Measurements from ENCODE around the gene C4BPB.

The C4BPB gene

DNA sequence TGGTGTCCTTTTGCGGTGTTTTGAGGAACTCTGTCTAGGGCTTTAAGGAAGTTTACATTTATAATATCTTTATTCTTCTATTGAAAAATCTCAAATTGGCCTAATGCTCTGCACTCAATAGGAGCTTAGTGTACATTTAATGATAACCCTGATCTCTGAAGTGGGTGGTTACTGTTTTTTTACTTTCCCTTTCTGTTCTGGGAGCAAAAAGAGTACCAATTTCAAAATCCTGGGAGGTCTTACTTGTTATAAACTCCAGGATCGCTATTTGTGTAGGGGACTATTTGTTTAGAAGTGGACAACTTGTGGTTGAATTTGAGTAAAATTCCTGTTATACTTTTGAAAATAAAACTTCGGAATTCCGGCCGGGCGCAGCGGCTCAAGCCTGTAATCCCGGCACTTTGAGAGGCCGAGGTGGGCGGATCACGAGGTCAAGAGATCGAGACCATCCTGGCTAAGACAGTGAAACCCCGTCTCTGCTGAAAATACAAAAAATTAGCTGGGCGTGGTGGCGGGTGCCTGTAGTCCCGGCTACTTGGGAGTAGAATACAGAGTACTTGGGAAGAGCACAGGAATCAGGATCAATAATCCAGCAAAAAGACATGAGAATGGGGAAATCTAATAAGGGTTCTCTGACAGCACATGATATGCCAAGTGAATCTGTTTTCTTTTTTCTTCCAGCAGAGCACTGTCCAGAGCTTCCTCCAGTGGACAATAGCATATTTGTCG is 1.1 kb downstream of the C4BPB start:
- Mint-ChIP-seq H3K4me3 (no peak overlapping the region), H3K27ac (no peak overlapping the region), H3K36me3 (no peaks in the 10 kb centered on the region), H3K4me1 (peaks cover 7% of the 10 kb centered on the region), H3K9me3 (no peaks in the 10 kb centered on the region)
- DNase-seq (ENCODE audit: low spot score in 2 of 2) (peak in 1 of 2 donors; percentile 30), ATAC-seq (no peak)

DNA sequence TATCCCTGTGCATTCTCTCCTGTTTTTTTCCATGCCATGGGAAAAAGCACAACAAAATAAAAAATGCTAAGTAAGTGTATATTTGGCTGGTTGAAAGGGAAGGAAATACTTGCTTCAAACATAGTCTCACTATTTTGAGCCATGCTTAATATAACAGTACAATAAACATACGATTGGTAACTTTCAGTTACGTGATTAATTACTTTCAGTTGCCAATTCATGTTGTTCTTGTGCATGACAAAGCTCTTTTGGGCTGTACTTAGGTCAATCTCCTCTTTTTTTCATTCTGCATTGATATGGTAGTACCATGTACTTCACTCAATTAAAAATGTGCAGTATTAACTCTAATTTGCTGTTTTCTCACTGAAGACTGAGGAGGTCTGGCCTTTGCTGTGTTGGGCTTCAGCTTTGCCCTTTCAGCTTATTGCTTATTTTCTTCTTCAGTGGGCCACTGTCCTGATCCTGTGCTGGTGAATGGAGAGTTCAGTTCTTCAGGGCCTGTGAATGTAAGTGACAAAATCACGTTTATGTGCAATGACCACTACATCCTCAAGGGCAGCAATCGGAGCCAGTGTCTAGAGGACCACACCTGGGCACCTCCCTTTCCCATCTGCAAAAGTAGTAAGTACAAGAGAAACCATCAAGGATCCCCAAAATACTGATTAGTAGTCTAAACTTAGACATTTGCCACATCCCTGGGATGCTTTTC is 2.7 kb downstream of the C4BPB start:
- H3K4me1 Mint-ChIP-seq = no peaks in the 10 kb centered on the region
- DNase-seq (ENCODE audit: low spot score in 2 of 2) (no peak), ATAC-seq (no peak)
- no peak overlapping the region for H3K4me3 Mint-ChIP-seq
- no peaks in the 10 kb centered on the region for H3K9me3 Mint-ChIP-seq
- H3K27ac Mint-ChIP-seq = no peak overlapping the region
- H3K36me3 Mint-ChIP-seq = no peaks in the 10 kb centered on the region

DNA sequence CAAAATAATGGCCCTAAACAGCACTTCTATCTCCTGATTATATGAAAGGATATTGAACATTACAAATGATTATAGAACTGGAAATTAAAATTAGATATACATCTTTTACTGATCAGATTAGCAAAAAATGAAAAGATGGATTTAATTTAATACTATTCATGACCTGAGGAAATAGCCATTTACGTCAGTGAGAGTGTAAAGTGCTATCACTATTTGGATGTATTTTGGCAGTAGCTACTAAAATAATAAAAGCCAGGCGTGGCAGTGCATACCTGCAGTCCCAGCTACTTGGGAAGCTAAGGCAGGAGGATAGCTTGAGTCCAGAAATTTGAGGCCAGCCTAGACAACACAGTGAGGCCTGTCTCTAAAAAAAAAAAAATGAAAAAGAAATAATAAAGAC is 5.3 kb downstream of the C4BPB start:
- Mint-ChIP-seq H3K9me3 (no peaks in the 10 kb centered on the region), H3K4me1 (peaks cover 9% of the 10 kb centered on the region), H3K27ac (no peak overlapping the region), H3K4me3 (no peak overlapping the region), H3K36me3 (no peaks in the 10 kb centered on the region)
- ATAC-seq (no peak), DNase-seq (ENCODE audit: low spot score in 2 of 2) (no peak)

DNA sequence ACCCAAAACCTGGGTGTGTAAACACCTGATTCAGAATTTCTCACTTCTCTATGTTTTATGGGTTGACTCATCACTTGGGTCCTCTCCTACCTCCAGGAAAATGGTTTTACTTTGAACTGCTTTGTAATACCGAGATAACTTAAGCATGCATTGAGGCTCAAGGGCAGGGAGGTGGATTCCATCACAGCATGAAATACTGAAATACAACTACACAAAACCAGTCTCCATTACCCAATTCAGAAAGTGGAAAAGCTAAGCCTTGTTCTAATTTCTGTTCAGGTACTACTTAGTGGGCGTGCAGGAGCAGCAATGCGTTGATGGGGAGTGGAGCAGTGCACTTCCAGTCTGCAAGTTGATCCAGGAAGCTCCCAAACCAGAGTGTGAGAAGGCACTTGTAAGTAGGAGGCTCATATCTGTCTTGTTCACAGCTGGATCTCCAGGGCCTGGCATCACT is 9.2 kb downstream of the C4BPB start:
- H3K4me3 Mint-ChIP-seq = peak overlapping the region; percentile 6
- H3K9me3 Mint-ChIP-seq = no peaks in the 10 kb centered on the region
- DNase-seq (ENCODE audit: low spot score in 2 of 2) (peak; percentile 4 to 63), ATAC-seq (peak; percentile 100)
- H3K36me3 Mint-ChIP-seq = no peaks in the 10 kb centered on the region
- H3K4me1 Mint-ChIP-seq = peaks cover 9% of the 10 kb centered on the region
- H3K27ac Mint-ChIP-seq = peak overlapping the region; percentile 20

DNA sequence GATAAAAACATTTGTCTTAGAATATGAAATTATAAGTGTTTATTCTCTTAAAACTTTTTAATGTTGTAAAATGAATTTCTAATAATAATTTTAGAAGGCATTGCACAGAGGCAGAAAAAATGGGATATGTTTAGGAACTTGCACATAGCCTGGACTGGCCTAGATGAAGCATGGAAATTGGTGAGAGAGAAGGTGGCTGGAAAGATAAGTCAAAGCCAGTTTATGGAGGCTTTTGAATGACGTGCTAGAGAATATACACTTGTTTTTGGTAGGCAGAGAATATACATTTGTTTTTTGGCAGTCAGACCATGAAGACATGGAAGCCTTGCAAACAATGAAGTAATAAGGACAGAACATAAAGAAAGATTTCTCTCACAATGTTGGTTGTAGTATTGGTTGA is 13.1 kb downstream of the C4BPB start:
- H3K4me3 Mint-ChIP-seq = no peak overlapping the region
- no peaks in the 10 kb centered on the region for H3K9me3 Mint-ChIP-seq
- no peak for DNase-seq (ENCODE audit: low spot score in 2 of 2)
- no peak overlapping the region for H3K27ac Mint-ChIP-seq
- H3K36me3 Mint-ChIP-seq = no peaks in the 10 kb centered on the region
- peaks cover 9% of the 10 kb centered on the region for H3K4me1 Mint-ChIP-seq
- ATAC-seq = no peak

DNA sequence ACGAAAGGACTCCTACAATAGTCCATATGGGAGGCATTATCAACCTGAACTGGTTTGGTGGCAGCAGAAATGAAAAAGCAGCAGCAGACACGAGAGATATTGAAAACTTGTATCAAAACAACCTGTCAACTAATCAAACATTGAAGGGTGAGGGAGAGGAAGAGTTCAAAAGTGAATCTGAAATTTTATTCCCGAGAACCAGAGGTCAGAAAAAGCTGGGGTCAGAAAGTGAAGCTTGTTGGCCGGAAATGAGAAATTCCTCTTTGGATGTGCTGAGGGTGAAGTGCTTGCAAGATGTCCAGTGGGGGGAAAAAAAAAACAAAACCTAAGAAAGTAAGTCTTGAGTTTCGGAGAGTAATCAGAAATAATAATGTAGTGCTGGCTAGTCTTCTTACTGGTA is 13.5 kb downstream of the C4BPB start:
- DNase-seq (ENCODE audit: low spot score in 2 of 2) (no peak), ATAC-seq (no peak)
- no peaks in the 10 kb centered on the region for H3K36me3 Mint-ChIP-seq
- no peak overlapping the region for H3K27ac Mint-ChIP-seq
- no peaks in the 10 kb centered on the region for H3K9me3 Mint-ChIP-seq
- H3K4me3 Mint-ChIP-seq = no peak overlapping the region
- peaks cover 9% of the 10 kb centered on the region for H3K4me1 Mint-ChIP-seq

DNA sequence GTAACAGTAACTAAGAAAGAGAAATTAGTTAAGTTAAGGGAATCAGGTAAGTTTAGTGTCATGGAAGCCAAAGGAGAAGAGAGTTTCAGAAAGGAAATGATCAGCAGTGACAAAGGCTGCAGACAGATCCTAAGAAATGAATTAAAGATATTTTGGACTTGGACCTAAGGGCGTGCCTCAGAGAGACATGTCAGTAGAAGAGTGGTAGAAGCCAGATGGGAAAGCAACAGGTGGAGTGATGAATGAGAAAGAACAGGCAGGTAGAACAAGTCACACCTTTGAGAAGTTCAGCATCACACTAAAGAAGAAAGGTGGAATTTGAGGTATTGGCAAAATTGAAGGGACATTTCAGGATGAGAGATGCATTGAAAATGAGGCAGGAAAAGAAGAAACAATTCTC is 14.0 kb downstream of the C4BPB start:
- DNase-seq (ENCODE audit: low spot score in 2 of 2) (no peak), ATAC-seq (no peak)
- H3K36me3 Mint-ChIP-seq = no peaks in the 10 kb centered on the region
- H3K9me3 Mint-ChIP-seq = no peaks in the 10 kb centered on the region
- peaks cover 6% of the 10 kb centered on the region for H3K4me1 Mint-ChIP-seq
- H3K27ac Mint-ChIP-seq = no peak overlapping the region
- no peak overlapping the region for H3K4me3 Mint-ChIP-seq

DNA sequence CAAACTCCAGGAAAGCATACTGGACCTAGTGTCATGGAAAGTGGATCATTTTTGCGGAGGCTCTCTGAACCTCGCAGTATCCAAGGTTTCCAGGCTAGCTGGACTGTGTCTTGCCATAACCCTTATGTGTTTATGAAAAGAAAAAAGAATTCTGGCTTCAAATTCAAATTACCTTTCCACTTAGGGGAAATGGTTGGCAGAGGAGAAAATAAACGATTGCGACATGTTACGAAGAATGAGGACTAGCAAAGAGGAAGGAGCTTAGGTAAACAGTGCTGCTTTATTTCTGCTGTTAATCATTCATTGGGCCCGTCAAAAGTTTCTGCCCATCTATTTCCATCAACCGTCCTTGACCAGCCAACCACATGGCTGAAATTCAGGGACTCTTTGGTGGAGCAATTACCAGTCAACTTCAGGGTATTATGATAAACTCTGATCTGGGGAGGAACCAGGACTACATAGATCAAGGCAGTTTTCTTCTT is 15.3 kb downstream of the C4BPB start, which contains the start of gene C4BPA:
Gene C4BPA (plus strand): TSS at position 342 of the 482 bp plus-strand sequence. CDS start 8,793 bp downstream, outside the sequence.
- no peak for ATAC-seq
- Mint-ChIP-seq H3K27ac (no peak within 1 kb of the TSS), H3K36me3 (no peaks in the 10 kb centered on the region), H3K4me3 (no peak within 1 kb of the TSS), H3K4me1 (no peaks in the 10 kb centered on the region), H3K9me3 (no peaks in the 10 kb centered on the region)
- DNase-seq (ENCODE audit: low spot score in 2 of 2) = no peak

DNA sequence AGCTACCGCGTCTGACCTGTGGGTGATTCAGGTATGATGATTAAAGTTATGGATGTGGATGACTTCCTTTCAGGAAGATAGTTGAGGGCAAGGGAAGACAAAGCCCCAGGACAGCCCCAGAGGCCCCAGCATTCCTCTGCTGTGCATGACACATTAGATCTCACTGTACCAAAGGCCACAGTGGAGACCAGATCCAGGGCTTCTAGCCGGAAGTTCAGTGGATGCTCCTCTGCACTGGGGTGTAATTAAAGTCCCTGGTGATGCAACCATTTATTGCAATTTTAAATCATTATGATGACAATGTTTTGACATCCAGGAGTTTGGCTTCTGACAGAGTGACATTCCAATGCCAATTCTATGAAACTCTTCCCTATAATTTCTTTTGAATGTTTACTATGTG is 20.3 kb downstream of the C4BPB start:
- Mint-ChIP-seq H3K4me1 (no peaks in the 10 kb centered on the region), H3K9me3 (no peaks in the 10 kb centered on the region)
- no peak for ATAC-seq

DNA sequence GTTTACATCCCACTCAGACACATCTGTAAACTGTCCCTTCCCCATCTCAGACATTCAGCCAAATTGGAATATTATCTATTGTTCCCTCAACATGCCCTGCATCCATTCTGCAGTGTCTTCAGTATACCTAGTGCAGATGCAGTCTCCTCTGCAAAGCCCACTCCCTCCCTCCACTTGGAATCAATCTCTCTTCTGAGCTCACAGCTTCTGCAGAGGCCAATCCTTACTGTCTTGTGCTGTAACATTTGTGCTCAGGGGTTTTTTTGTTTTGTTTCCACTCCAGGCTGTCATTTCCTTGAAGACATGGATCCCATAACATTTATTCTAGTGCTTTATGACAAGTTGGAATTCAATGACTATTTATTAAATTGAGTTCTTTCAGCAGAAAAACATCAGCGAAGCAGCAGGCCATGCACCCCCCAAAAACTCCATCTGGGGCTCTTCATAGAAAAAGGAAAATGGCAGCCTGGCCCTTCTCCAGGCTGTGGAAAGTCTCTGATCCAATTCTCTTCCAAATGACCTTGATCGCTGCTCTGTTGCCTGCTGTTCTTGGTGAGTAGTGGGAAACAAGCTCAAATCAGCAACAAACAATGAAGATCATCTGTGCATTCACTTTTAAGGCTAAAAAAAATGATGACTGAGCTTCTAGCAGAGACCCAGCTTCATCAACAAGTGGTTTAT is 24.1 kb downstream of the C4BPB start:
- H3K4me1 Mint-ChIP-seq = no peaks in the 10 kb centered on the region
- no peak for DNase-seq (ENCODE audit: low spot score in 2 of 2)
- no peak for ATAC-seq
- no peaks in the 10 kb centered on the region for H3K9me3 Mint-ChIP-seq
- no peak overlapping the region for H3K27ac Mint-ChIP-seq
- H3K36me3 Mint-ChIP-seq = no peaks in the 10 kb centered on the region
- H3K4me3 Mint-ChIP-seq = no peak overlapping the region

More for the DNA sequence above, 20.3 kb downstream of the C4BPB start:
- Mint-ChIP-seq H3K4me3 (no peak overlapping the region), H3K36me3 (no peaks in the 10 kb centered on the region), H3K27ac (no peak overlapping the region)
- DNase-seq (ENCODE audit: low spot score in 2 of 2) = no peak

DNA sequence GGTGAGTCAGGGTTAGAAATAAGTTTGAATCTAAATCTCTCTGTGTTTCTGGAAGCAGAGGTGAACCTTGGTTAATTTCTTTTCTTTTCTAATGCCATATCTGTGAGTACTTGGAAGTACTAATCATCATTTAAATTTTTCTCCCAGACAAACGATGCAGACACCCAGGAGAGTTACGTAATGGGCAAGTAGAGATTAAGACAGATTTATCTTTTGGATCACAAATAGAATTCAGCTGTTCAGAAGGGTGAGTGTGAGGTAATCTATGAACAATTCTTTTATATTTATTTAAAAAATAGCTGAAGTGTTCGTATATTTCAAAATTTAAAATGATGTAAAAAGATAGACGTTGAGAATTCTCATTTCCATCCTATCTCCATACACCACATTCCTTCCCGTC is 26.6 kb downstream of the C4BPB start:
- H3K4me1 Mint-ChIP-seq = no peaks in the 10 kb centered on the region
- no peaks in the 10 kb centered on the region for H3K36me3 Mint-ChIP-seq
- H3K9me3 Mint-ChIP-seq = no peaks in the 10 kb centered on the region
- no peak for ATAC-seq
- H3K4me3 Mint-ChIP-seq = no peak overlapping the region
- no peak overlapping the region for H3K27ac Mint-ChIP-seq
- no peak for DNase-seq (ENCODE audit: low spot score in 2 of 2)

DNA sequence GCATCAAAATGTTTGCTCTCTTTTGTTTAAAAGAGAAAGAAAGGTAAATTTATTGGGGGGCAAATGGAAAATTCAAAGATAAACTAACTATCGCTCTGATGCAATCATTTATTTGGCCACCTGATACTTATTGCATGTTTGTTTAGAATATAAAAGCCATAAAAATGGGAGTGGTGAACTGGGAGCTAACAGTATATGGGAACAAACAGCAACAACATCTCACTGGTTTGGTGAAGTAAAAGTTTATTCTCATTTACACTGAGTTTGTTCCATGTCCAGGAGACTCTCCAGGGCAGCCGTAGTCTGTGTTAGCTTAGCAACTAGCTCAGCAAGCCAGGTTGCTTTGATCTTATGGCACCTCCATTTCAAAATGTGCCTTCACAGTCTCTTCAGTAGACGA is 35.7 kb downstream of the C4BPB start:
- Mint-ChIP-seq H3K4me1 (no peaks in the 10 kb centered on the region), H3K36me3 (no peaks in the 10 kb centered on the region), H3K4me3 (no peak overlapping the region), H3K9me3 (peaks cover 13% of the 10 kb centered on the region), H3K27ac (no peak overlapping the region)
- DNase-seq (ENCODE audit: low spot score in 2 of 2) = no peak
- ATAC-seq = no peak

DNA sequence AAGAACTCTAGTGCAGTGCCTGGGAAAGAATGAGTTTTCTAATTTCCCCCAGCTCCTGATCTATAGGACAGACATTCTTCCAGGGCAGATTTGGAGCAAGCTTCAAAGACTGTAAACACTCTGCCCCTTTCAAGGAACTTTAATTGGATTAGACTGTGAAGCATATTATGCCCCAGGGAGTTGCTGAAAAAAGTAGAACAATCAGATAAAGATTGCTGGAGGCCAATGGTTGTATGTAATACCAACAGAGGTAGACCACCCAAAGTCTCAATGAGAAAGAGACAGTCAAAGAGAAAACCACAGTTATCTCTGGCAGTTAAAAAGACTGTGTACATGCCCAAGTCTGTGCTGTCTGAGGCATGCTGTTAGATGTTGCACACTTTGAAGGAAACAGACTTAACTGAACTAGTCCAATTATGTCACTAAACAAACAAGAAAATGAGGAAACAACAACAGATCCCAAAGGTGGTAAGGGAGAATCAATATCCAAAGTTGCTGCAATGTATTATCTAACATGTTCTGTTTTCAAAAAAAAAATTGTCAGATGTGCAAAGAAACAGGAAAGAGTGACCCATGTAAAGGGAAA is 39.8 kb downstream of the C4BPB start:
- no peaks in the 10 kb centered on the region for H3K36me3 Mint-ChIP-seq
- H3K4me3 Mint-ChIP-seq = no peak overlapping the region
- no peak for DNase-seq (ENCODE audit: low spot score in 2 of 2)
- ATAC-seq = no peak
- no peaks in the 10 kb centered on the region for H3K4me1 Mint-ChIP-seq
- H3K27ac Mint-ChIP-seq = no peak overlapping the region
- H3K9me3 Mint-ChIP-seq = peaks cover 21% of the 10 kb centered on the region

DNA sequence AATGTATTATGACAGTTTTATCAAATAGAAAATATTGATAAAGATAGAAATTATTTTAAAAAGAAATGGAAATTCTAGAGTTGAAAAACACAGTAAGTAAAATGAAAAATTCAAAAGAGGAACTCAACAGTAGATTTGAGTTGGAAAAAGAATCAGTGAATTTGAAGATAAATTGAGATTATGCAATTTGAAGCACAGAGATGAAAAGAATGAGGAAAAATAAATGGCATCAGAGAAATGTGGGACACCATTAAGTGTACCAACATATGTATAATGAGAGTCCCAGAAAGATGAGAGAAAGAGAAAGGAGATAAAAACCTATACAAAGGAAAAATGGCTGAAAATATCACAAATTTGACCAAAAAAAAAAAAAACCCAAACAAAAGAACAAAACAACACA is 40.4 kb downstream of the C4BPB start:
- Mint-ChIP-seq H3K4me1 (no peaks in the 10 kb centered on the region), H3K4me3 (no peak overlapping the region), H3K27ac (no peak overlapping the region), H3K36me3 (no peaks in the 10 kb centered on the region), H3K9me3 (peaks cover 21% of the 10 kb centered on the region)
- ATAC-seq (no peak), DNase-seq (ENCODE audit: low spot score in 2 of 2) (no peak)

DNA sequence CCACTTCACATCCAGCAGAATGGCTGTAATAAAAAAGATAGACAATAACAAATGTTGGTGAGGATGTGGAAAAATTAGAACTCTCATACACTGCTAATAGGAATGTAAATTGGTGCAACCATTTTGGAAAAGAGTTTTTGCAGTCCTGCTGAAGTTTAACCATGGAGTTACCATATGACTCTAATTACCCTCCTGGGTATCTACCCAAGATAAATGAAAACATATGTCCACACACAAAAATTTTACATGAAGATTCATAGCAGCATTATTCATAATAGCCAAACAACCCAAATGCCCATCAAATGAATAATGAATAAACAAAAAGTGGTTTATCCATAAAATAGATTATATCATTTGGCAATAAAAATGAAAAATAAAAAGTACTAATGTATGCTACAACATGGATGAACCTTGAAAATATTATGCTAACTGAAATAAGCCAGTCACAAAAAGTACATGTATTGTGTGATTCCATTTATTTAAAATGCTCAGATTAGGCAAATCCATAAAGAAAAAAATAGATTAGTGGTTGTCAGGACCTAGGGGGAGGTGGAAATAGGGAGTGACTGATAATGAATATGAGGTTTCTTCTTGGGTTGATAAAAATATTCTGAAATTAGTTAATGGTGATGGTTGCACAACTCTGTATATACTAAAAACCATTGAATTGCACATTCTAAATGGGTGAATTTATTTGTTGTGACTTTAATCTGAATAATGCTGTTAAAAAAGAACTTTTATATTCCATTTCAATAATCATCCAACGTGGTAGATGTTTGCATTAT is 41.8 kb downstream of the C4BPB start:
- Mint-ChIP-seq H3K4me3 (no peak overlapping the region), H3K36me3 (no peaks in the 10 kb centered on the region), H3K4me1 (no peaks in the 10 kb centered on the region), H3K27ac (no peak overlapping the region), H3K9me3 (peaks cover 21% of the 10 kb centered on the region)
- DNase-seq (ENCODE audit: low spot score in 2 of 2) (no peak), ATAC-seq (no peak)

Measured in stimulated activated effector memory CD8-positive, alpha-beta T cell treated with anti-CD3 and anti-CD28 coated beads, Interleukin-12 subunit alpha, Interleukin-12 subunit beta, amount 100 ng/mL, for 72 hours (primary cell).